Endothelial cell of umbilical vein (primary cell): ENCODE results near the gene RPS6KA3. TPM values are rescaled to one million over a fixed set of nuclear protein-coding genes. Genes with fewer than 3 reads are reported as not detected.

Experiments used
- Bru-seq: library from RNA; stranded (reverse); fragments of 400-500 nt; gene quantifications from one replicate; lab custom pipeline; 2021; lab: Mats Ljungman, UMichigan
- BruChase-seq, 2 experiments: library from RNA; stranded (reverse); fragments of 400-500 nt; gene quantifications; one replicate each; lab custom pipeline; 2021; lab: Mats Ljungman, UMichigan
- BruUV-seq: library from RNA; stranded (reverse); fragments of 400-500 nt; replicated peaks from 2 replicates; lab custom pipeline; 2021; lab: Mats Ljungman, UMichigan
- CTCF ChIA-PET: fragments of 300-600, 350-600 bp; sonication (Branson Sonifier 250); formaldehyde crosslinking; loops from one replicate; lab custom pipeline; 2021; ENCODE audit warnings: antibody characterized with exemption, inconsistent platforms; lab: Charles Lee
- POLR2A ChIA-PET: fragments of 300-600, 350-600 bp; sonication (Branson Sonifier 250); formaldehyde crosslinking; loops from one replicate; lab custom pipeline; 2021; ENCODE audit warnings: antibody characterized with exemption, inconsistent platforms; lab: Charles Lee
- DNase-seq: peaks from one replicate; pipeline ENCODE4 v3.0.0-alpha.2; 2011; ENCODE audit warnings: low read depth, low spot score
- FAIRE-seq: peaks from 2 replicates; lab custom pipeline; 2011; peaks lifted over from hg19 to GRCh38; lab: Jason Lieb, UNC
- H2AFZ ChIP-seq: 2 replicates; pipeline ENCODE4 v1.6.0; 2012; ENCODE audit warnings: low read depth, low read length, control low read depth, inconsistent platforms
- H3K27ac ChIP-seq: 2 replicates; pipeline ENCODE4 v1.5.1; 2011; ENCODE audit warnings: low read depth, mild to moderate bottlenecking, control low read depth, low read length, moderate library complexity; ENCODE audit not compliant: insufficient read depth
- H3K27me3 ChIP-seq, 2 experiments: 2 replicates each; pipeline versions ENCODE4 v1.6.0 to v1.6.1; 2011; ENCODE audit warnings: low read length in 2 of 2, mixed read lengths in 1 of 2; ENCODE audit not compliant: control insufficient read depth in 2 of 2, insufficient read depth in 2 of 2
- H3K36me3 ChIP-seq, 2 experiments: 2 replicates in 1 of 2; 3 replicates in 1 of 2; pipeline ENCODE4 v1.5.1; 2011; ENCODE audit warnings: low read length in 2 of 2, mild to moderate bottlenecking in 1 of 2, moderate library complexity in 1 of 2; ENCODE audit not compliant: control insufficient read depth in 2 of 2, insufficient read depth in 2 of 2; ENCODE audit errors: extremely low read depth in 1 of 2
- H3K4me1 ChIP-seq: 3 replicates; pipeline ENCODE4 v1.5.1; 2011; ENCODE audit warnings: mild to moderate bottlenecking, low read length; ENCODE audit not compliant: control insufficient read depth, insufficient read depth; ENCODE audit errors: extremely low read depth
- H3K4me2 ChIP-seq: 2 replicates; pipeline ENCODE4 v1.6.1; 2011; ENCODE audit warnings: low read length, control low read depth, mixed read lengths; ENCODE audit not compliant: insufficient read depth
- H3K4me3 ChIP-seq, 3 experiments: fragments of 200-600 bp in 1 of 3; sonication (generic), shearing (Covaris generic) in 1 of 3; replicated peaks in 1 of 3; 2 replicates each; pipeline ENCODE4 v1.5.1; 2011 to 2016; ENCODE audit warnings: control low read depth in 3 of 3, low read length in 3 of 3, mild to moderate bottlenecking in 2 of 3, inconsistent platforms in 1 of 3, low read depth in 1 of 3, moderate library complexity in 1 of 3; ENCODE audit not compliant: insufficient read depth in 1 of 3
- H3K79me2 ChIP-seq: 2 replicates; pipeline ENCODE4 v1.6.0; 2012; ENCODE audit warnings: low read length, inconsistent platforms; ENCODE audit not compliant: control insufficient read depth, insufficient read depth
- H3K9ac ChIP-seq: replicated peaks from 2 replicates; pipeline ENCODE3; 2011; ENCODE audit warnings: low read length, control low read depth; ENCODE audit not compliant: insufficient read depth; ENCODE audit errors: extremely low read depth
- H3K9me1 ChIP-seq: replicated peaks from 3 replicates; pipeline ENCODE4 v1.6.0; 2011; ENCODE audit warnings: mild to moderate bottlenecking, low read length; ENCODE audit not compliant: control insufficient read depth, insufficient read depth; ENCODE audit errors: extremely low read depth
- H3K9me3 ChIP-seq: replicated peaks from 2 replicates; pipeline ENCODE4 v1.5.1; 2012; ENCODE audit warnings: low read length, inconsistent platforms; ENCODE audit not compliant: control insufficient read depth, insufficient read depth
- H4K20me1 ChIP-seq: replicated peaks from 2 replicates; pipeline ENCODE3; 2011; ENCODE audit warnings: mild to moderate bottlenecking, low read length; ENCODE audit not compliant: control insufficient read depth, insufficient read depth; ENCODE audit errors: extremely low read depth
- EZH2 ChIP-seq: IDR thresholded peaks from 2 replicates; pipeline ENCODE4 v1.6.1; 2012; ENCODE audit warnings: borderline replicate concordance, low read depth, mild to moderate bottlenecking, moderate library complexity, low read length, inconsistent platforms; ENCODE audit not compliant: severe bottlenecking
- FOS ChIP-seq: IDR thresholded peaks from 2 replicates; pipeline ENCODE4 v1.6.1; 2011; ENCODE audit warnings: mild to moderate bottlenecking, low read length, moderate library complexity, borderline replicate concordance; ENCODE audit not compliant: insufficient read depth
- GATA2 ChIP-seq: IDR thresholded peaks from 2 replicates; pipeline ENCODE4 v1.7.0; 2011; ENCODE audit warnings: low read depth, mild to moderate bottlenecking, moderate library complexity, mixed read lengths, low read length; ENCODE audit not compliant: insufficient read length, insufficient read depth
- JUN ChIP-seq: IDR thresholded peaks from 2 replicates; pipeline ENCODE4 v1.6.1; 2011; ENCODE audit warnings: borderline replicate concordance, low read depth; ENCODE audit not compliant: insufficient read length, insufficient read depth
- MYC ChIP-seq: IDR thresholded peaks from one replicate; pipeline ENCODE4 v1.6.1; 2011; ENCODE audit warnings: mild to moderate bottlenecking, low read depth, low read length
- POLR2A ChIP-seq: IDR thresholded peaks from 2 replicates; pipeline ENCODE4 v1.6.1; 2012; ENCODE audit warnings: low read depth, mild to moderate bottlenecking, control low read depth, low read length
- POLR2AphosphoS5 ChIP-seq: IDR thresholded peaks from 2 replicates; pipeline ENCODE4 v1.6.1; 2012; ENCODE audit warnings: low read depth, mild to moderate bottlenecking, control low read depth, low read length, moderate library complexity; ENCODE audit not compliant: insufficient read depth
- dilution Hi-C: fragments of 300-500 bp; cut with MboI; formaldehyde crosslinking; loops from one replicate; pipeline ENCODE4 v1.15.0; 2019; ENCODE audit warnings: low sequenced_read_pairs; ENCODE audit not compliant: extremely low pct_ligation_motif_present
- intact Hi-C: fragments of 100-400 bp; cut with micrococcal nuclease; formaldehyde crosslinking; loops from one replicate; pipeline ENCODE4 v1.10.0; 2022
- long read RNA-seq: library from polyadenylated mRNA; stranded (forward); transcript quantifications from one replicate; pipeline ENCODE4 v2.0.0, GENCODE V29; 2021
- polyA minus RNA-seq, 3 experiments: library from RNA; depleted of rRNA, polyadenylated mRNA; stranded (reverse); fragments of >200 nt; gene quantifications; 1 replicate in 1 of 3; 2 replicates in 2 of 3; pipeline ENCODE4 v1.2.3, GENCODE V29; 2011
- polyA plus RNA-seq, 4 experiments: library from polyadenylated mRNA; depleted of rRNA in 3 of 4; stranded (reverse) in 3 of 4; unstranded in 1 of 4; fragments of >200 nt; gene quantifications; 2 replicates each; pipeline versions ENCODE4 v1.2.1 to v1.2.3, GENCODE V29; 2011 to 2012; ENCODE audit warnings: missing spikeins in 1 of 4
- total RNA-seq: library from RNA; stranded (reverse); gene quantifications from 2 replicates; pipeline ENCODE4 v1.2.3, GENCODE V29; 2021
- TF ChIP-seq, protein P1 (sequence below), 2 donors: IDR thresholded peaks; 1 replicate in 1 of 2; 2 replicates in 1 of 2; pipeline ENCODE4 v1.5.1; 2011; ENCODE audit warnings: low read length in 2 of 2, mild to moderate bottlenecking in 2 of 2, moderate library complexity in 2 of 2, control low read depth in 1 of 2, inconsistent platforms in 1 of 2, low read depth in 1 of 2; ENCODE audit not compliant: insufficient read depth in 1 of 2; ENCODE audit errors: extremely low read depth in 1 of 2

RPS6KA3 gene
- total RNA-seq (61.6 and 63.6 TPM in 2 replicates), polyA plus RNA-seq (24.4 and 27.7 TPM in 2 replicates), polyA minus RNA-seq (90.1 and 96.1 TPM in 2 replicates), Bru-seq, nascent RNA (percentile 82 among the genes with signal in this experiment), BruChase-seq, experiment 1, labeled RNA remaining after a 6-hour chase (percentile 88 among the genes with signal in this experiment), BruChase-seq, experiment 2, labeled RNA remaining after a 2-hour chase (percentile 80 among the genes with signal in this experiment)
- 31.2 and 35.5 TPM in 2 replicates for polyA plus RNA-seq (2011; cell fraction: cytosol; rRNA removed)
- polyA plus RNA-seq (2011; cell fraction: nucleus; rRNA removed), result 32.1 and 40.2 TPM in 2 replicates
- polyA plus RNA-seq (2012), result 57.6 and 68.6 TPM in 2 replicates
- polyA minus RNA-seq (2011; cell fraction: cytosol; rRNA and poly(A)+ RNA removed), result 51.0 TPM
- polyA minus RNA-seq (2011; cell fraction: nucleus; rRNA and poly(A)+ RNA removed), result 30.3 and 38.4 TPM in 2 replicates
- long read RNA-seq, full-length matches to known transcripts, result 26 of 42 reads
- long read RNA-seq, partial matches to known transcripts, result 3 of 42 reads
- long read RNA-seq, other reads (novel, unspliced or antisense), result 13 of 42 reads

GRCh38 chrX:20266810-20267606, at the start of gene RPS6KA3:
Gene RPS6KA3 (minus strand): TSS chrX:20266909. CDS start chrX:20266632, 277 bp downstream.
- intact Hi-C loops (loop anchor here (1.0 to 5.0 kb wide), 4 partner anchors 49 to 250 kb away; partner anchors contain the start of gene EIF1AX), dilution Hi-C loops (no loop called here)
- Histone ChIP-seq H3K4me3 (peak within 1 kb of the TSS; percentile 69 to 81 (median 73)), H4K20me1 (no peaks in the 10 kb centered on the region), H3K9me1 (no peaks in the 10 kb centered on the region), H3K4me2 (peak within 1 kb of the TSS; percentile 94), H3K27ac (peak within 1 kb of the TSS; percentile 75), H2AFZ (peak within 1 kb of the TSS; percentile 91), H3K4me1 (peaks cover 23% of the 10 kb centered on the region), H3K79me2 (peaks cover 32% of the 10 kb centered on the region), H3K9ac (peak within 1 kb of the TSS; percentile 76), H3K27me3 (no peaks in the 10 kb centered on the region), H3K36me3 (no peaks in the 10 kb centered on the region), H3K9me3 (no peaks in the 10 kb centered on the region)
- POLR2A ChIA-PET, result interaction anchor here (0.6 kb wide), 1 partner anchor 70 kb away, joined by 5 read pairs; no protein-coding TSS in a partner anchor
- DNase-seq (peak; percentile 83), FAIRE-seq (peak; percentile 74)
- no TSS peak for BruUV-seq
- CTCF ChIA-PET, result no interaction called here
- TF ChIP-seq FOS (no peak), EZH2 (no peak), MYC (no peak), JUN (no peak), POLR2A (no peak), POLR2AphosphoS5 (no peak), GATA2 (no peak)
- TF ChIP-seq, protein P1, sequence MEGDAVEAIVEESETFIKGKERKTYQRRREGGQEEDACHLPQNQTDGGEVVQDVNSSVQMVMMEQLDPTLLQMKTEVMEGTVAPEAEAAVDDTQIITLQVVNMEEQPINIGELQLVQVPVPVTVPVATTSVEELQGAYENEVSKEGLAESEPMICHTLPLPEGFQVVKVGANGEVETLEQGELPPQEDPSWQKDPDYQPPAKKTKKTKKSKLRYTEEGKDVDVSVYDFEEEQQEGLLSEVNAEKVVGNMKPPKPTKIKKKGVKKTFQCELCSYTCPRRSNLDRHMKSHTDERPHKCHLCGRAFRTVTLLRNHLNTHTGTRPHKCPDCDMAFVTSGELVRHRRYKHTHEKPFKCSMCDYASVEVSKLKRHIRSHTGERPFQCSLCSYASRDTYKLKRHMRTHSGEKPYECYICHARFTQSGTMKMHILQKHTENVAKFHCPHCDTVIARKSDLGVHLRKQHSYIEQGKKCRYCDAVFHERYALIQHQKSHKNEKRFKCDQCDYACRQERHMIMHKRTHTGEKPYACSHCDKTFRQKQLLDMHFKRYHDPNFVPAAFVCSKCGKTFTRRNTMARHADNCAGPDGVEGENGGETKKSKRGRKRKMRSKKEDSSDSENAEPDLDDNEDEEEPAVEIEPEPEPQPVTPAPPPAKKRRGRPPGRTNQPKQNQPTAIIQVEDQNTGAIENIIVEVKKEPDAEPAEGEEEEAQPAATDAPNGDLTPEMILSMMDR (IDR thresholded peaks at IDR 0.05; ENCODE audit: extremely low read depth in 1 of 2, insufficient read depth in 1 of 2, low read depth in 1 of 2, low read length in 2 of 2), result no peak
